Suppressor macrophage treated with lipopolysaccharide for 4 hours (primary cell): ENCODE data around the gene GLMP.

Experiments
- DNase-seq: peaks from one replicate; pipeline ENCODE4 v3.0.0-alpha.2; 2020

The GLMP gene

DNA sequence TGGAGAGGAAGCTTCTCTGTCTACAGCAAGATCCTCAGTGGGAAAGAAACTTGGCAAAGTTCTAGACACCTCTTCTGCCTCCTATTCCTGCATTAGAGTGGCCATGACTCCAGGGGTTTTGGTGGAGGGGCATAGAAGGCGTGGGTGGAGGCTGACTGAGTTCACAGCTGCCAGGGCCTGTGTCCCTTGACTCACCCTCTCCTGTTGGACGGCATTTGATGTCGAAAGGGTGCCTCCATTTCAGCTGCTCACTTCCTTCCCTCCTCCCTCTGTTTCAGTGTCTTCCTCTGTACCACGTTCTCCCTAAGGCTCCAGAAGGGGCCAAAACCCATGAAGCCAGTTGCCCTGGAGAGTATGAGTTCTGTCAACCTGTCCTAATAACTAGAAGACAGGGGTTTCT is 10.7 kb downstream of the GLMP start:
- DNase-seq = peak; percentile 78

DNA sequence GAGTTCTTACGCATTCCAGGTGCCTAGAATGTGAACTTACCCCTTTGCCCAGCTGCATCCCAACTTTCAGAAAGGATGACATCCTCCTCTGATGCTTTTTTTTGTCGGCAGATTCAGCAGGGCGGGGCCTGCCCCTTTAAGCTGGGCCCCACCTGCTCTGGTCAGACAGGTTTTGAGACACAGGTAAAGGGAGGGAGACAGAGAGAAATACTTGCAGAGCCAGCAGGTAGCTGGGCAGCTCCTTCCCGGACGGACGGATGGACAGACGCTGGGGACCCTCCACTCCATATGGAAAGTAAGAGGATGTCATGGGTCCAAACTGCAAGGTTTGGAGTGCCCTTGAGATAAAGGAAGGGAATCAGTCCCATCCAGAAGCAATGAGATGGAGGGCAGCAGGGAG is 11.4 kb downstream of the GLMP start, which contains the start of gene TMEM79:
TMEM79 (plus strand) TSS at position 214 of the 400 bp plus-strand sequence. CDS start 902 bp downstream, outside the sequence.
- DNase-seq = no peak

DNA sequence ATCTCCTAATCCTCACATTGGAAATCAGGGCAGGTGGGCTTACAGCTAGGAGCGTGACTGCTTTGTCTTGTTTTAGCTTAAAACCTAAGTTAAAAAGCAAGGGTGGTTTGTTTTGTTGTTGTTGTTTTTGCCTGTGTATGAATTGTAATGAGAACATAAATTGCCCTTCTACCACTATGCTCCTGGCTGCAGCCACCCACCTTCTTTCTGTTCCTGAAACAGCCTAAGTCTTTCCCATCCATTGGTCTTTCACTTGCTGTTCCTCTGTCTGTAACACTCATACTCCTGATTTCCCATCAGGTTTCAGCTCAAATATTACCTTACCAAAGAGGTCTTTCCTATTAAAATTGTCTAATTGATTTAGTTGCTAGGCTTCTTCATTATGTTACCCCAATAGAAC is 12.0 kb downstream of the GLMP start:
- peak; percentile 52 for DNase-seq

DNA sequence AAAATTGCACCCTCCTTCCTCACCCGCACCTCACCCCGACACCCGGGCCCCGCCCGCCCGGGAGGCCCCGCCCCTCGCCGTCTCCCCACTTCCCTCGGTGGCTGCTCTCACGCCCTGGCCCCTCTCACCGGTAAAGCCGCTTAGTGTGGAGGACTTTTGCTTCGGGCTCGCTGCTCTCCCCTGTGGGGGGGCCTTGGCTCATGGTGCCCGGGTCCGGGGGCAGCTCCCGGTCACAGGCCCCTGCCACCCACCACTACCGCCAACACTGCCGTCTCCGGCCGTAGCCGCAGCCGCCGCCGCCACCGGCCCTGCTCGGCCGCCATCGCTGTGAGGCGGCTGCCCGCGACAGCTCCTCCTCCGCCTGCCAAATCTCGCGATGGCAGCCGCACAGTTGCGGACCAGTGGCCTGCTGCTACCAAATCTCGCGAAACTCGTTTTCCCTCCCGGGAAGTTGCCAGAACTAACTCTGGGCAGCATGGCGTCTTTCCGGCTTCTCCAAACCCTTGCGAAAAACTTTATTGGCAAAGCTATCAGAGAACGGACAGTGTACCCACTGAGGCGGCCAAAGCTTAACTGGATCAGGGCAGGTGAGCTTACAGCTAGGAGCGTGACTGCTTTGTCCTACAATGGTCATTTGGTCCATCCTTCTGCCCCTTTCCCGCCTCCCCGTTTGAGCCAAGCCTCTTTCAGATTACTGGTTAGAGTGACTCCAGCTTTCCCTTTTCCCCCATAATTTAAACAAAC is 12.8 kb downstream of the GLMP start, which contains the start of gene SMG5:
SMG5 (minus strand) TSS at position 347 of the 744 bp plus-strand sequence; CDS start at position 202, 145 bp downstream.
- peak; percentile 99 for DNase-seq

DNA sequence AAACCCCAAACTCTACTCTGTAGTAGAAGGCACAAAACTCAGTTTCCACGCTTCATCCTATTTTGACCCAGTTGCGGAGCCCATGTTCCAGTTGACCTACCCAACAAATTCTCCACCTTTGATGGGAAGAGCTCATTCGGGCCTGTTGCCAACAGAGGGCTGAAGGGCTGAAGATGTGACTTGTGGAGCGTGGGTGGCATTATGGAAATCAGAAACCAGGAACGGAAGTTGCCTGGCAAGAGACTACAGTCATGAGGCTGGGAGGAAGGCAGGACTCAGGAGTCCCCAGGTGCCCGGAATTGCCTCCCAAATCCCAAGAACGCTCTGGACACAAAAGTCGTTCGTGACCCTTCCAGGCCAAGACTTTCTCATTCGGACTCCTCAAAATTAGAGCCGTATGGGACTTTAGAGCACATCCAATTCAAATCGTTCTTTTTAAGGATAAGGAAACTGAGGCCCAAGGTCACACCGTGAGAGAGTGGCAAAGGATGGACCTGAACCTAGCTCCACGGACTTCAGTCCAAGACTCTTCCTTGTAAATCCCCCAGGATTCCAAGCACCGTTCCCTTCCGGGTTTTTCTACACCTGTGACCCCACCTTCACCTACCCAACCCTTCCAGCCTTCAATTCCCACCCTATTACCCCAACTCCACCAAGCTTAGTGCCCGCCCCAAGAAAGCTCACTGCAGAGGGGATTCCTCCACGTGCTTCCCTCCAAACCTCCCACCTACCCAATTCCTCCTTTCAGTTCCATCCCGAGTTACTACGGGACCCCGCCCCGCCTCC is 13.6 kb downstream of the GLMP start:
- peak; percentile 77 for DNase-seq

DNA sequence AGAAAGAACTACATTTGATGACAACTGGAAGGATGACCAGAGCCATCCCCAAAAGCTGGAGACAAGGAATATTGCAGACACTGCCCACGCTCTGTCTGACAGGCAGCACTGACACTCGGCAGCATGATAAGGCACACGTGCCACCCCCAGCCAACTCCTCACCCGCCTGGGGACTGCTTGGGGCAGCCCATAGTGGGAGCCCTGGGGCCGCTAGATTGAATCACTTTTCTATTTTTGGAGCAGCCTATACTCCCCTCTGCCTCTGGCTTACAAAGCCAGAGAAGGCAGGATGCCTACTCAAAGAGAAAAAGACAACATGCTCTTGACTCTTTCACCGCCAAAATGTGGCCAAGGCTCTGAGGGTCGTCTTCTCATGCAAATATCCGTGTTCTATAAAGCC is 14.2 kb downstream of the GLMP start:
- DNase-seq = peak; percentile 81

DNA sequence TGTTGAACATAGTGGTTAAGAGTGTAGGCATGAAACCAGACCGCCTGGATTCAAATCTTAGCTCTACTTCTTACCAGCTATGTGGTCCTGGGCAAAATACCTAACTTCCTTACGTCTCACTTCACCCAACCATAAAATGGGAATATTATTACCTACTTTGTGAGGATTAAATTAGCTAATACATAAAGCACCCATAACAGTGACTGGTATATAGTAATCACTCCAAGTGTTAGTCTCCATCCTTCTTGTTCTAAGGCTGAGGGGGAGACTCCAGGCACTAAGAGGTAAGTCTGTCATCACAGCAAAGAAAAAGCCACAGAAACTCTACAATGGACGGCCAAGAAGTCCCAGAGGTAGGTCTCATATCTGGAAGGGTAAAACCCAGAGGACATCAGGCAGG is 15.6 kb downstream of the GLMP start:
- DNase-seq = no peak

DNA sequence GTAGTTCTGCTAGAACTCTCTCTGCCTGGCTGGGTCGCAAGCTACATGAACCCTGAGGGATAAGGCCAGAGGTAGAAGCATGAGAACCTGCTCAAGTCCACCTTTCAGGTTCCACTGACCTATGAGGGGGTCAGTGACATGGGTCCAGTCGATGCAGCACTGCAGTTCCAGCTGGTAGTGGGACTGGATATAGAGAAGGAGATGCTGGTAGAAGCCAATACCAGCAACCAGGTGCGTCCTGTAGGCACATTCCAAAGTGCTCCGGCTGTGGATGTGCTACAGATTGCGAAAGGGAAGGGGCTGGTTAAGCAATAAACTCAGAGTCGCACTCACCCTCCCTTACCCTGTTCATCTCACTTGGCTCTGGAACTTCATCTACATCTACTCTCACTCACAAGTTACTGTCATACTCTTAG is 18.5 kb downstream of the GLMP start:
- peak; percentile 35 for DNase-seq

DNA sequence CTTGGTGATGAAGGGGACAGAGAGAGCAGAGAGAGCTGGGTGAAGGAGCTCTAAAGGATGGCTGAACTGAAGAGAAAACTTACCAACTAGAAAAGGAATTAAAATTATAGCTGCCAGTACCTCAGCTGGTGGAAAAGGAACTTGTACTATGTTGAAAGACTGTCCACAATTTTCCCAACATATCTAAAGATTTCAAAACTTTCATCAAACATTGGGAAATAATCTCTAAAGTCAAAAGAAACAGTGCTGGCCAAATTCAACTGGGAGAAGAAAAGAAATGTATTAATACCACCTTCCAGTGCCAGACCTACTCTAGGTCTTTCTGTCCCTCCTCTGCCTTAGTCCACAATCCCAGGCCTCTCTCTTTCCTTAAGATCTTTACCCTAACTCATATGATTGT is 18.9 kb downstream of the GLMP start:
- peak; percentile 18 for DNase-seq

DNA sequence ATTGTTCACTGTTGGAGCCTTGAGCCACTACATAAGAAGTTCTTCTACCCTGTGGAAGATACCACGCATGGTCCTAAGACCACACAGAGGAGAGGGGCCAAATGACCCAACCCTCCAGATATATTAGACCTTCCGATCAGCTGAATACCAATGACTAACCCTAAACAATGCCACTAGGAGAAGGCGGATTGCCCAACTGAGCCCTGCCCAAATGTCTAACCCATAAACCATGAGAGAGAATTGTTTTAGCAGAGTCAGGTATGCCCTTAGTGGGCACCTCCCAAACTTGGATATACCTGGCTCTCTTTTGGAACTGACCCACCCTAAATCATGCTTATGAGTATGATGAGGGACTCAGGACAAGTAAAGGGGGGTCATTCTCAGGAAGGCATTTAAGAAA is 25.2 kb downstream of the GLMP start:
- no peak for DNase-seq

DNA sequence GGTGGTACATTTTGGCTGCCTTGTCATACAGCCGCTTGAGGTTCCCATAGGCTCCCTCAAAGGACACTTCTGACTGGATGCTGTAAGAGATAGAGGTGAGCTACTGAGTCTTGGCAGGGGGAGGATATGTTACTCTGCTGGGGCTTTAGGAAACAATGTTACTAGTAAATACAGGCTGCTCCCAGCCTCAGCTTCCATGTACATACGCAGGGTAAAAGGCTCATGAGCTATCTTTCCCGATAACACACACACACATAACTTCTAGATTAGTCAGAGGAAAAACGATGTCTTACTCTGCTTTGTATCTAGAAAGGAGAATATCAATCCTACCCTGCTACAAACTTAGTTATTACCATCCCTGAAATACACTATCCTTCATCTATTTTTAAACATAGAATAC is 27.1 kb downstream of the GLMP start:
- no peak for DNase-seq

DNA sequence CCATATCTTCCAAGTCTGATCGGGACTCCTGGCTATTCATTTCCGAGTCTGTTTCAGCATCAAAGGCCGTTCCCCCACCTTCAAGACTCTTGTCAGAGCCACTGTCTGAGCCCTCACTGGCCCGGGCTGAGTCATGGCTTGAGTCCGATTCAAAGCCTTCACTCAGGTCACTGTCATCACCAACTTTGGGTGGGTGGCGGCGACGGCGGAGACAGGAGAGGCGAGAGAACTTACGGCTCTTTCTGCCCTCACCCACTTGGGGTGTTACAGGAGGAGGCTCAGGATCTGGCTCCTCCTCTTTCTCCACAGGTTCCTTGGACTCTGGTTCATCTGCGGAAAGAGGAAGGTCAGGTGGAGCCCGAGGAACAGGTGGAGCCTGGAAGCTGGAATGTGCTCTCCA is 29.4 kb downstream of the GLMP start:
- DNase-seq = no peak

DNA sequence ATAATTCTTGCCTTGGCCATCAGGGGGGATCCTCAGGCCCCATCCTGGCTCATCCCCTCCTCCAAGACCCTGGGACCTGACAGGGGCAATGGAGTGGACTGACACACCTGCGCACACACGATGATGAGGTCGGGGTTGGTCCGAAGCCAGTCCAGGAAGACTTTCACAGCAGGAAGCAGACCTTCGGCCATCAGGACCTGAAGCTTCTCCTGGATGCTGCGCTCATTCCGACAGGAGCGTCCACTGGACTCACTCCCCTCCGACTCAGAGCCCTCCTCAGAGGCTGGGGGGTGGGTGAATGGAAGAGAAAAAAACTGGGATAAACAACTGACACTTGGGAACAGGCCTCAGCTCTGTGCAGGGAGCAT is 32.2 kb downstream of the GLMP start:
- DNase-seq = no peak

DNA sequence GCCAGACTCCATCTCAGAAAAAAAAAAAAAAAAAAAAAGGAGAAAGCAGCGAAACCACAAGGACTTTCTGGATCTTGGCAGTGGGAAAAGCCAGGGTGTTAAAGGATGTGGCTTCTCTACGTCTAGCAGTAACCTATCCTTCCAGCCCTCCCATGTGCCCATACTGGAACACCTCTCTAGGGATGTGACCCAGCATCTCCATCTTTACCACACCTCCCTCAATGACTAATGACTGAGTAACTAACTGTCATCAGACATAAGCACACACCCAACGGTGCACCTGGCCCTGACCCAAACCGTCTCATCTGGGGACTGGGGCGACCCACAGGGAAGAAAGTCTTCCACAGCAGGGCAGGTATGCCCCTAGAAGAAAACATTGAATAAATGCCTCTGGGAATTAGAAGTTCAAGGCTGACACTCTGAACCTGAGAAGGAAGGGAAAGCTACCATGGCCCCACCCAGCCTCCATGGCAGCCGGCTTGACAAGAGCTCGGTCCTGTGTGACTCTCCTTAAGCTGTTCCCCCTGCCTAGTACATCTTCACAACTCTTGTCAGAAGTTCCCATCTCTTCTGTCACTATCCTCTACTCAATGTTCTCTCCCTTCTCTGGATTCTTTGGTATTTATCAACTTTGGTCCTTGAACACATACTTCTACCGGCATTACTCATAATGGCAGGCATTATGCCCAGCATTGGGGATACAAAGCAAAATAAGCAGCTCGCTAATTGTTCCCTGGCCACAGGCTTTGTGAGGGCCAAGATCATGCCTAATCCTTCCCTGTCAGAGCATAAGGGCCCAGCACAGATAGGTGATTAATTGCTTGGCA is 32.8 kb downstream of the GLMP start:
- DNase-seq = no peak

DNA sequence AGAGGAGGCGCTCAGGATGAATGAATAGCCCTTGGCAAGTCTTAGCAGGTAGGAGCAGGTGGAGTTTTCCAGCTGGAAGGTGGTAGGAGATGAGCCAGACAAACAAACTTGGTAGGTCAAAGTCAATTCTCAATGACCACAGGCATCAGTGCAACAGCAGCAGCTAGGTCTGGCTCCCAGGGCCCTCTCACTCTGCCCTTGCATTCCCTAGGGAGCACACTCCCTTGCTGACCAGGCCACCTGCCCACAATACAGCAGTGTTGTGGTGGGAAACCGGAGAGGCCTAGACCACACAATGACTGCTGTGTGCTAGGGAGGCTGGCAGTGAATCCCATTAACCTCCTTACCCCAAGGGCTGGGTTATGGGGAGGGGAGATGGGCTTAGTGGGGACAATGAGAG is 34.6 kb downstream of the GLMP start:
- no peak for DNase-seq

DNA sequence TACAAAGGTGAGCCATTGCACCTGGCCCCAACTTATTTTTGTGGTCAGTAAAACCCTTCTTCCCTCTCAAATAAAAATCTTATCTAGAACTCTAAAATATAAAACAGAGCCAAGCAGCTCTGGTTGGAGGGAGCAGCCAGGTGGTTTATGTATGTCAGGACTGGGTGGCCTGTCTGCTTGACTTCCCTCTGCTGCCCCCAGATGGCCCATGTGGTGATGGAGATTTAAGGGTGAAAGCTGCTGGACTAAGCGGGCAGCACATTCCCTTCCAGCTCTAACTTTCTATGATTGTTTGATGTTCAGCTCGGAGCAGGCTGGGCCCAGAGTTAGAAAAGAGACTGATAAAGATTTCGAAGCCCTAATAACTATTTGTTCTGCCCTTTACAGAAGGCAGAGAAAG is 35.7 kb downstream of the GLMP start:
- no peak for DNase-seq

DNA sequence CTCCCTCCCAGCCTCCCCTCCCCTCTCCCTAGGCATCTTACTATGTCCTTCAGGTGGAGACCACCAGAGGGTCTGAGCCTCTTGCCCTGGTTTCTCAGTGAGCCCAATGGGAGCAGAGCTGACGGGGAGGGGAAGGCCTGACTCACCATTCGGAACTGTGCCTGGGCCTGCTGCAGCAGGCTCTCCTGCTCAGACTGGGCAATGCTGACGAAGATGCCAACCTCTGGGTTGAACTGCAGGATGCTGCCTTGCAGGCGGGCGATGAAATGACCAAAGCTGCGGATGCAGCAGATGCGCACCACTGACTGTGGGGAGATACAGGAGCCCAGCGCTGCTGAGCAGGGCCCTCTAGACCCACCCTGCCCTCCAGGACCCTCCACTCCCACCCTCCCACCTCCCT is 36.6 kb downstream of the GLMP start:
- no peak for DNase-seq

DNA sequence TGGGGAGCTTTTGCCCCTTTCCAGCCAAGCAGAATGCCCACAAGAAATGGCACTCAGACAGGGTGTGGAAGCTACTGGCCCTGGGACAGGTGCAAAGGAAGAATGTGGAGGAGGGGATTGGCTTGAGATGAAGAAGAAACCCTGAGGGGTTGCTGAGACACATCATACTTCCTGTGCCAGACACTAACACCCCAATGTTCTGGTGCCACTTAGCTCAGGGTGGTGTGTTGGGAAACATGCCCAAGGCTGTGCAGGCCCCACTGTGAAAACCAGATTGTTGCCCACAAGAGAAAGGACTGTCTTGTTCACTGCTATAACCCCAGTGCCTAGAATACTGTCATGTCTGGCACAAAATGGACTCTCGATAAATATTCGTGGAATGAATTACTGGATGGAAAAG is 37.8 kb downstream of the GLMP start:
- DNase-seq = no peak

DNA sequence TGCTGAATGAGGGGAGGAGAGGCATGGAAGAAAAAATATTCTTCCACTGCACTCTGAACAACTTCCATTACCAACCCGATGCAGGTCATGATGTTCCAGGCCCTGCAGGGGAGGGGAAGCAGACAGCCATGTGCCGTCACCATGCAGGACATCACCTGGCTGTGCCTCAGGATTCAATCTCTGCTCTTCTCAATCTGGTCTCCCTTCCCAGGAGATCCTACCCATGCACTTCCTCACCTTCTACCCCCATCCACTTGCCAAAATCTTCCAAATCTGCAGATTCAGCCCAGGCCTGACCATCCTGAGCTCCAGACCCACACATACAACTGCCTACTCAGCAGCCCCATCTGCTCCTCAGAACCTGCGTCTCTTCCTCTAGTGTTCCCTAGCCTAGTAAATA is 41.8 kb downstream of the GLMP start:
- DNase-seq = no peak

DNA sequence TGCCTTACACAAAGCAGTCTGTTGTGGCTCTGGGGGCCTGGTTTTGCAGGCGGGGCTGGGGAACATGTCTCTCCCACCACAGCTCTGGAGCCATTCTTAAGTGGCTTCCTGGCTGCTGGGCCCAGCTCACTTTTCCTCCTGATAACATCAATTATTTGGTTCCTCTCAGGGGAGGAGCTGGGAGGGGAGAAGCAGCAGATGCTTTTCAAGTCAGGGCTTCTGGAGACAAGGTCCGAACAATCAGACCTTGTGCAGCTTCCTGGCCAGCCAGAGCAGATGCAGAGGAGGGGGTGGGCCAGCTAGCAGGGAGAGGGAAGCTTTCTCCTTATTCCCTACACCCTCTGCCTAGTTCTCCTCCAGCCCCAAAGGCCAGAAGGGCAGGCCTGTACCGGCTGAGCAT is 44.0 kb downstream of the GLMP start:
- DNase-seq = no peak

DNA sequence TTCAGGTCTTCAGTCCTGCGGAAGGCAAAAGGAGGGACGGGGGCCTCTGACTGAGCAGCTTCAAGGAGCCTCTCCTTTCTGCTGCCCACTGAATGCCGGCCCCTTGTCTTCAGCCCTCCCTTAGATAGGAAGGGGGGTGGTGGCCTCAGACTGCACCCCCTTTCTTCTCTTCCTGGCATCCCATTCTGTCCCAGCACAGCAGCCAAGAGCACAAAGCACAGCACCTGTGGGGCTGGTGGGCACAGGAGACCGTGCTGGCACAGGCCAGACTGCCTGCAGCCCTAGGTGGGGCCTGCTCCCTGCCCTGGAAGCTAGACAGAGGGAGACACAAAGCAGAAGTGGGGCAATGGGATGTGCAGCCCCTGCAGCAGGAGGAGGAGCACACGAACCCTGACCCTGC is 45.9 kb downstream of the GLMP start:
- no peak for DNase-seq

DNA sequence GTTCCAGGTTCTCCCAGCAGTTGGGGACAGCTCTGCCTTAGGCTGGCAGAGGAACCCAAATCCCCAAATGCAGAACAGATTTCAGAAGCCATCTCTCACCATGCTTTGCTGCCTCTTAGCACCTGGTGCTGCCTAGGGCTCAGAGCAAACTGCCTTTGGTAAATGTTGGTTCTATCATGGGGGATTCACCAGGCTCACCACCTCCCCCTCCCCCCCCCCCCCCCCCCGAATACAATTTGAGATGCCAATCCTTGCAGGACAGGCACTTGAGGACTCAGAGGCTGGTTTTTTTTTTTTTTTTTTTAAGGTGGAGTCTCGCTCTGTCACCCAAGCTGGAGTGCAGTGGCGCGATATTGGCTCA is 47.2 kb downstream of the GLMP start:
- no peak for DNase-seq

DNA sequence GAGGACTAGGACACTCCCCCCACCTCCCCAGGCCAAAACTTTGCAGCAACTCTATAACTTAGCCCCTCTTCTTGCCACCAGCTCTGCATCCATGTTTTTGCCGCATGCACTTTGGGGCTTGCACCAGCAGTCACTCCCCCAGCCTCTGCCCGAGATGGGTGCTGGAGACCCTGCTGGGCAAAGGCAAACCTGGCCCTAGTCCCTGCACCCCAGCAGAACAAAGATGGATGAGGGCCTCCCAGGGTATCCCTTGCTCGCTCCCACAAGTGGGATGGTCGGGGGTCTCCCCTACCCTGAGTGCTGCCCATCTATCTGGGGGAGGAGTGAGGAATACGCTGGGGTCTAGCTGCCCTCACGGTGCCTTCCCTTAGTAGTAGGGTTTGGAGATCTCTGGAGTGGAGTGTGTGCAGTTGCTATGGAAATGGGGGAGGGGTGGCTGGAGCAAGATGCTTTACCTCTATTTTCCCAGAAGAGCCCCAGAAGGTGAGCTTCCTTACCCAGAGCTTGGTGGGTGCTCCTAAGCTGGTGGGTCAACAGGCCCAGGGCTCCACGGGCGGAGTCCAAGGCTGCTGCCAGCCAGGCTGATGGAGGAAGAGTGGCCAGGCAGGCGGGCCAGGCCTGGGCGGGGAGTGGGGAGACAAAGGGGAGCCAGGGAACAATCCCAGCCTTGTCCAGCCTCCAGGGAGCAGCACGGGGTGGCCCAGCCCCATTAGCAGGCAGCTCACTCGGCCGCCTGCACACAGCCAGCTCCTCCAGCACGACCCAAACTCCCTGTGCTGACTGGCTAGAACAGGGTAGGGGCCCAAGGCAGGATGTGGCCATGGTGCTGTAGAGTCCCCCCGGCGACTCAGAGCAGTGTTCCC is 47.8 kb downstream of the GLMP start, which contains the start of gene PAQR6:
PAQR6 (minus strand) TSS at position 597 of the 863 bp plus-strand sequence. CDS start 1,325 bp downstream, outside the sequence.
- no peak for DNase-seq
